Spleen (tissue), 11 donors: ENCODE data around the gene AP3B1. TPM values are rescaled to one million over a fixed set of nuclear protein-coding genes. Genes with fewer than 3 reads are reported as not detected.

ENCODE experiments used
- DNase-seq: peaks from one replicate; pipeline ENCODE4 v3.0.0-alpha.2; 2020
- H3K27ac ChIP-seq, 8 donors: fragments of 200-600 bp; sonication (generic) in 7 of 8; 1 replicate in 4 of 8; 2 replicates in 4 of 8; pipeline versions ENCODE4 v1.5.0 to v1.8.0; 2016 to 2021; ENCODE audit warnings: inconsistent platforms in 4 of 8, mild to moderate bottlenecking in 4 of 8, moderate library complexity in 1 of 8
- H3K27me3 ChIP-seq, 7 donors: fragments of 200-600 bp; sonication (generic) in 6 of 7; replicated peaks in 1 of 7; 1 replicate in 4 of 7; 2 replicates in 3 of 7; pipeline versions ENCODE4 v1.5.0 to v1.8.0; 2016 to 2021; ENCODE audit warnings: inconsistent platforms in 3 of 7, mild to moderate bottlenecking in 1 of 7
- H3K36me3 ChIP-seq, 6 donors: fragments of 200-600 bp; sonication (generic) in 5 of 6; 1 replicate in 4 of 6; 2 replicates in 2 of 6; pipeline versions ENCODE4 v1.5.0 to v1.8.0; 2016 to 2021; ENCODE audit warnings: inconsistent platforms in 2 of 6
- H3K4me1 ChIP-seq, 6 donors: fragments of 200-600 bp; sonication (generic) in 5 of 6; 1 replicate in 3 of 6; 2 replicates in 3 of 6; pipeline versions ENCODE4 v1.5.0 to v1.8.0; 2016 to 2021; ENCODE audit warnings: inconsistent platforms in 3 of 6
- H3K4me3 ChIP-seq, 8 donors: fragments of 200-600 bp; sonication (generic) in 7 of 8; 1 replicate in 4 of 8; 2 replicates in 4 of 8; pipeline versions ENCODE4 v1.5.0 to v1.8.0; 2016 to 2021; ENCODE audit warnings: inconsistent platforms in 4 of 8, mild to moderate bottlenecking in 4 of 8, moderate library complexity in 2 of 8
- H3K9me3 ChIP-seq, 8 donors: fragments of 200-600 bp; sonication (generic) in 7 of 8; 1 replicate in 4 of 8; 2 replicates in 4 of 8; pipeline versions ENCODE4 v1.5.0 to v1.8.0; 2016 to 2021; ENCODE audit warnings: inconsistent platforms in 4 of 8
- CTCF ChIP-seq, 11 experiments: fragments of 200-600 bp in 7 of 11; fragments of 450-650 bp in 4 of 11; sonication (generic) in 4 of 11; IDR thresholded peaks in 8 of 11; conservative IDR thresholded peaks in 3 of 11; 1 replicate in 7 of 11; 2 replicates in 4 of 11; pipeline versions ENCODE4 v1.4.0 to v1.8.0; 2016 to 2021; ENCODE audit warnings: antibody characterized with exemption in 11 of 11, inconsistent platforms in 4 of 11, mild to moderate bottlenecking in 1 of 11
- POLR2A ChIP-seq, 3 donors: fragments of 450-650 bp; IDR thresholded peaks; one replicate each; pipeline ENCODE4 v1.5.1; 2017; ENCODE audit warnings: antibody characterized with exemption in 3 of 3, mild to moderate bottlenecking in 1 of 3
- POLR2AphosphoS5 ChIP-seq, 3 donors: sonication (generic); formaldehyde crosslinking; IDR thresholded peaks; one replicate each; pipeline ENCODE4 v1.5.1; 2017; ENCODE audit warnings: antibody characterized with exemption in 3 of 3
- WGBS, 5 donors: extraction: QIAGEN DNeasy Blood & Tissue Kit in 3 of 5; methylation state at CpG; one replicate each; pipeline versions ENCODE4 v1.1.5 to v1.1.7; 2013 to 2018; 5-methylcytosine and 5-hydroxymethylcytosine counted together
- intact Hi-C: fragments of 100-400 bp; cut with DNase I; formaldehyde crosslinking; loops from one replicate; pipeline ENCODE4 v1.15.0; 2023; ENCODE audit warnings: low total_unique reads
- polyA plus RNA-seq, 3 donors: library from polyadenylated mRNA; stranded (reverse); fragments of 200-250 nt; gene quantifications; one replicate each; pipeline ENCODE4 v1.2.1, GENCODE V29; 2013
- total RNA-seq, 7 donors: library from RNA; depleted of rRNA in 3 of 7; stranded (reverse); fragments of >200 nt in 3 of 7; fragmentation: NEBNext Ultra II Directional in 4 of 7; extraction: Animal tissue kit (Norgen Biotek cat#: 25700) in 4 of 7; gene quantifications; one replicate each; pipeline versions ENCODE4 v1.1.0 to v1.2.1, GENCODE V29; 2016 to 2021
- donor health status: healthy with polysubstance abuse.
- donor health status: DM: no; HTN: no; CAD: no; lungs with moderate emphysema.
- donor health status: DM: no; HTN: no; CAD: no.
- donor health status: Bipolar disorder and iron deficiency.
- donor health status: healthy.
- donor health status: DM: no; HTN: no; CAD: no.
- donor health status: DM: yes; HTN: yes; CAD: no.

Gene AP3B1
- total and polyA plus RNA-seq, 10 donors = 27.9 to 76.2 (median 48.2) TPM

- no peaks in the 10 kb centered on the region for H3K9me3 ChIP-seq
- DNase-seq = no peak
- no peak overlapping the region for H3K27ac ChIP-seq
- no peaks in the 10 kb centered on the region for H3K4me1 ChIP-seq
- H3K4me3 ChIP-seq = no peak overlapping the region
- H3K27me3 ChIP-seq = no peaks in the 10 kb centered on the region
- TF ChIP-seq POLR2AphosphoS5 (IDR thresholded peaks at IDR 0.05) = no peak
- no peak for TF ChIP-seq CTCF (IDR thresholded peaks at IDR 0.05 in 8 of 11, conservative IDR thresholded peaks at IDR 0.05 in 3 of 11)
- no peak for TF ChIP-seq POLR2A (IDR thresholded peaks at IDR 0.05)
- peaks cover 0 to 84% (median 18%) of the 10 kb centered on the region in 6 donors for H3K36me3 ChIP-seq
- 91 to 100% (median 98%) methylated on average over 1 of the region's 1 CpG for WGBS, 5 donors
- intact Hi-C loops = no loop called here
Measured at GRCh38 chr5:78090002-78090401, 204.5 kb downstream of the AP3B1 start.

GRCh38 chr5:78078858-78079257 lies 215.6 kb downstream of the AP3B1 start:
- no peaks in the 10 kb centered on the region for H3K27me3 ChIP-seq
- intact Hi-C loops = no loop called here
- peaks cover 0 to 13% (median 5%) of the 10 kb centered on the region in 6 donors for H3K36me3 ChIP-seq
- DNase-seq = no peak
- no peaks in the 10 kb centered on the region for H3K9me3 ChIP-seq
- no peak overlapping the region for H3K27ac ChIP-seq
- H3K4me3 ChIP-seq = no peak overlapping the region
- TF ChIP-seq POLR2A (IDR thresholded peaks at IDR 0.05) (no peak), POLR2AphosphoS5 (IDR thresholded peaks at IDR 0.05) (no peak), CTCF (IDR thresholded peaks at IDR 0.05 in 8 of 11, conservative IDR thresholded peaks at IDR 0.05 in 3 of 11) (no peak)
- no peaks in the 10 kb centered on the region for H3K4me1 ChIP-seq

- DNase-seq = no peak
- Histone ChIP-seq H3K4me1 (no peaks in the 10 kb centered on the region), H3K27ac (no peak overlapping the region), H3K27me3 (no peaks in the 10 kb centered on the region), H3K4me3 (no peak overlapping the region), H3K36me3 (peaks cover 0 to 3% (median under 1%) of the 10 kb centered on the region in 6 donors), H3K9me3 (no peaks in the 10 kb centered on the region)
- WGBS, 5 donors = 91 to 98% (median 95%) methylated on average over 4 of the region's 4 CpGs
- intact Hi-C loops = no loop called here
- TF ChIP-seq POLR2A (IDR thresholded peaks at IDR 0.05) (no peak), CTCF (IDR thresholded peaks at IDR 0.05 in 8 of 11, conservative IDR thresholded peaks at IDR 0.05 in 3 of 11) (no peak)
Measured at GRCh38 chr5:78077369-78078068, 217.0 kb downstream of the AP3B1 start.

GRCh38 chr5:78076351-78076750 lies 218.1 kb downstream of the AP3B1 start:
- intact Hi-C loops = no loop called here
- WGBS, 5 donors = 53 to 86% (median 80%) methylated on average over 2 of the region's 2 CpGs
- peaks cover 0 to 5% (median under 1%) of the 10 kb centered on the region in 8 donors for H3K9me3 ChIP-seq
- H3K4me3 ChIP-seq = no peak overlapping the region
- H3K36me3 ChIP-seq = peaks cover 0 to 4% (median 0%) of the 10 kb centered on the region in 6 donors
- no peaks in the 10 kb centered on the region for H3K27me3 ChIP-seq
- DNase-seq = no peak
- no peaks in the 10 kb centered on the region for H3K4me1 ChIP-seq
- peak overlapping the region in 1 of 8 donors; percentile 50 for H3K27ac ChIP-seq
- TF ChIP-seq CTCF (IDR thresholded peaks at IDR 0.05 in 8 of 11, conservative IDR thresholded peaks at IDR 0.05 in 3 of 11) = no peak
- TF ChIP-seq POLR2A (IDR thresholded peaks at IDR 0.05) = no peak
- TF ChIP-seq POLR2AphosphoS5 (IDR thresholded peaks at IDR 0.05) = no peak
